A673 (cell line): ENCODE measurements around the gene PRPF40B.

Experiments
- EZH2 ChIP-seq: fragments of 200-600 bp; sonication (generic); IDR thresholded peaks from 2 replicates; pipeline ENCODE4 v1.6.1; 2017; ENCODE audit warnings: borderline replicate concordance, low read depth, mild to moderate bottlenecking, mixed read lengths, antibody characterized with exemption, low read length; ENCODE audit not compliant: poor library complexity, severe bottlenecking
- TF ChIP-seq, protein P1 (sequence below): fragments of 300-800, 200-600 bp; sonication (generic); conservative IDR thresholded peaks from 2 replicates; pipeline ENCODE4 v1.5.1; 2017; ENCODE audit warnings: low read depth, mild to moderate bottlenecking, antibody characterized with exemption, low read length, moderate library complexity, mixed read lengths

DNA sequence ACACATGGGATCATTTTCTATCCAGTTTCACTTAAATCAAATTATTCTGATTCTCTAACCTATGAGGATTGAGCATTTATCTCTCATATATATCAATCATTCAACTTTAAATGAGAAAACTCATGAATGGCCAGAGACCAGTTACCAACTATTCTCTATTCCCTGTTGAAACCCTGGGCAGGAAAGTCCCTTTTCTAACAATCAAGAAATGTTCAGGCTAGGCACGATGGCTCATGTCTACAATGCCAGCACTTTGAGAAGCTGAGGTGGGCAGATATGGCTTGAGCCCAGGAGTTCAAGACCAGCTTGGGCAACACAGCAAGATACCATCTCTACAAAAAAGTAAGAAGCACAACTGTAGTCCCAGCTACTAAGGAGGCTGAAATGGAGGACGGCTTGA lies 65.9 kb downstream of the PRPF40B start:
- no peak for TF ChIP-seq EZH2
- TF ChIP-seq, protein P1, sequence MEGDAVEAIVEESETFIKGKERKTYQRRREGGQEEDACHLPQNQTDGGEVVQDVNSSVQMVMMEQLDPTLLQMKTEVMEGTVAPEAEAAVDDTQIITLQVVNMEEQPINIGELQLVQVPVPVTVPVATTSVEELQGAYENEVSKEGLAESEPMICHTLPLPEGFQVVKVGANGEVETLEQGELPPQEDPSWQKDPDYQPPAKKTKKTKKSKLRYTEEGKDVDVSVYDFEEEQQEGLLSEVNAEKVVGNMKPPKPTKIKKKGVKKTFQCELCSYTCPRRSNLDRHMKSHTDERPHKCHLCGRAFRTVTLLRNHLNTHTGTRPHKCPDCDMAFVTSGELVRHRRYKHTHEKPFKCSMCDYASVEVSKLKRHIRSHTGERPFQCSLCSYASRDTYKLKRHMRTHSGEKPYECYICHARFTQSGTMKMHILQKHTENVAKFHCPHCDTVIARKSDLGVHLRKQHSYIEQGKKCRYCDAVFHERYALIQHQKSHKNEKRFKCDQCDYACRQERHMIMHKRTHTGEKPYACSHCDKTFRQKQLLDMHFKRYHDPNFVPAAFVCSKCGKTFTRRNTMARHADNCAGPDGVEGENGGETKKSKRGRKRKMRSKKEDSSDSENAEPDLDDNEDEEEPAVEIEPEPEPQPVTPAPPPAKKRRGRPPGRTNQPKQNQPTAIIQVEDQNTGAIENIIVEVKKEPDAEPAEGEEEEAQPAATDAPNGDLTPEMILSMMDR: no peak
